Liver (tissue), 9 donors: ENCODE results near the gene CD59. TPM values are rescaled to one million over a fixed set of nuclear protein-coding genes. Genes with fewer than 3 reads are reported as not detected.
A peak's percentile ranks its signal among the peaks of the same experiment; 100 is the strongest.

Experiments used
- DNase-seq: peaks from one replicate; pipeline ENCODE4 v3.0.0-alpha.2; 2017; ENCODE audit warnings: low spot score
- H3K27ac ChIP-seq, 2 donors: one replicate each; pipeline ENCODE4 v1.7.0; 2013; ENCODE audit warnings: inconsistent platforms in 2 of 2, low read length in 2 of 2, control low read depth in 1 of 2, low read depth in 1 of 2, mild to moderate bottlenecking in 1 of 2
- H3K27me3 ChIP-seq, 4 donors: one replicate each; pipeline versions ENCODE4 v1.6.1 to v1.7.0; 2013; ENCODE audit warnings: low read length in 3 of 4, inconsistent platforms in 1 of 4, mild to moderate bottlenecking in 1 of 4, moderate library complexity in 1 of 4; ENCODE audit not compliant: control insufficient read depth in 4 of 4, insufficient read depth in 4 of 4
- H3K36me3 ChIP-seq, 4 donors: one replicate each; pipeline versions ENCODE4 v1.6.1 to v1.7.0; 2013; ENCODE audit warnings: low read length in 3 of 4, mild to moderate bottlenecking in 3 of 4, low read depth in 1 of 4, moderate library complexity in 1 of 4; ENCODE audit not compliant: control insufficient read depth in 4 of 4, insufficient read depth in 3 of 4
- H3K4me1 ChIP-seq, 4 donors: one replicate each; pipeline versions ENCODE4 v1.6.1 to v1.7.0; 2013; ENCODE audit warnings: low read length in 3 of 4, mild to moderate bottlenecking in 3 of 4, moderate library complexity in 1 of 4; ENCODE audit not compliant: control insufficient read depth in 4 of 4, insufficient read depth in 4 of 4
- H3K4me3 ChIP-seq, 3 donors: one replicate each; pipeline versions ENCODE4 v1.6.1 to v1.7.0; 2013; ENCODE audit warnings: low read length in 3 of 3, control low read depth in 1 of 3, low read depth in 1 of 3, mild to moderate bottlenecking in 1 of 3
- H3K9ac ChIP-seq, 2 donors: one replicate each; pipeline ENCODE4 v1.7.0; 2013; ENCODE audit warnings: low read length in 2 of 2, mild to moderate bottlenecking in 2 of 2, moderate library complexity in 2 of 2, control low read depth in 1 of 2, low read depth in 1 of 2
- H3K9me3 ChIP-seq, 4 donors: one replicate each; pipeline versions ENCODE4 v1.6.1 to v1.7.0; 2013; ENCODE audit warnings: low read length in 3 of 4; ENCODE audit not compliant: control insufficient read depth in 4 of 4
- EGR1 ChIP-seq, 2 donors: IDR thresholded peaks; 2 replicates each; pipeline ENCODE4 v1.6.1; 2016 to 2018; ENCODE audit warnings: antibody characterized with exemption in 2 of 2, low read depth in 2 of 2
- FOXA2 ChIP-seq: IDR thresholded peaks from 2 replicates; pipeline ENCODE4 v1.6.1; 2016; ENCODE audit warnings: antibody characterized with exemption
- HNF4A ChIP-seq, 2 donors: conservative IDR thresholded peaks; 2 replicates each; pipeline ENCODE4 v1.6.1; 2016; ENCODE audit warnings: antibody characterized with exemption in 2 of 2, mild to moderate bottlenecking in 2 of 2
- HNF4G ChIP-seq: IDR thresholded peaks from 2 replicates; pipeline ENCODE4 v1.6.1; 2016; ENCODE audit warnings: antibody characterized with exemption
- JUND ChIP-seq, 2 donors: IDR thresholded peaks; 2 replicates each; pipeline ENCODE4 v1.6.1; 2016; ENCODE audit warnings: antibody characterized with exemption in 2 of 2
- MAX ChIP-seq: IDR thresholded peaks from 2 replicates; pipeline ENCODE4 v1.6.1; 2016; ENCODE audit warnings: antibody characterized with exemption
- NR2F2 ChIP-seq: IDR thresholded peaks from 2 replicates; pipeline ENCODE4 v1.6.1; 2016; ENCODE audit warnings: antibody characterized with exemption
- RAD21 ChIP-seq, 2 donors: IDR thresholded peaks; 2 replicates each; pipeline ENCODE4 v1.6.1; 2016; ENCODE audit warnings: antibody characterized with exemption in 2 of 2, mild to moderate bottlenecking in 2 of 2
- RXRA ChIP-seq, 2 donors: IDR thresholded peaks; 2 replicates each; pipeline ENCODE4 v1.6.1; 2017 to 2018; ENCODE audit warnings: antibody characterized with exemption in 2 of 2, mild to moderate bottlenecking in 1 of 2
- TAF1 ChIP-seq: conservative IDR thresholded peaks from 2 replicates; pipeline ENCODE4 v1.6.1; 2016; ENCODE audit warnings: antibody characterized with exemption, mild to moderate bottlenecking
- YY1 ChIP-seq: IDR thresholded peaks from 2 replicates; pipeline ENCODE4 v1.6.1; 2016; ENCODE audit warnings: antibody characterized with exemption, mild to moderate bottlenecking
- WGBS: extraction: QIAGEN DNeasy Blood & Tissue Kit; methylation state at CpG from one replicate; pipeline ENCODE4 v1.1.7; 2013; 5-methylcytosine and 5-hydroxymethylcytosine counted together
- polyA plus RNA-seq, 2 donors: library from polyadenylated mRNA; stranded (reverse) in 1 of 2; unstranded in 1 of 2; fragments of 200-250 nt in 1 of 2; fragments of >200 nt in 1 of 2; fragmentation: Nextera tagmentation in 1 of 2; extraction: Ambion mirVana in 1 of 2; gene quantifications; one replicate each; pipeline versions ENCODE4 v1.2.1 to v1.2.3, GENCODE V29; 2013 to 2015
- total RNA-seq, 2 donors: library from RNA; depleted of rRNA; stranded (reverse); fragments of >200 nt; gene quantifications; one replicate each; pipeline ENCODE4 v1.2.3, GENCODE V29; 2014
- TF ChIP-seq, protein P1 (sequence below): fragments of 150-350 bp; IDR thresholded peaks from 2 replicates; pipeline ENCODE4 v1.5.1; 2017; ENCODE audit warnings: improper control_type of control experiment, low read depth, low read length; ENCODE audit not compliant: missing input control
- TF ChIP-seq, protein P2 (sequence below): IDR thresholded peaks from 2 replicates; pipeline ENCODE4 v1.6.1; 2016; ENCODE audit warnings: antibody characterized with exemption
- TF ChIP-seq, protein P3 (sequence below): IDR thresholded peaks from 2 replicates; pipeline ENCODE4 v1.6.1; 2016; ENCODE audit warnings: antibody characterized with exemption, mild to moderate bottlenecking
- donor health status: healthy.
- donor health status: healthy.
- donor health status: healthy.
- donor health status: healthy.
- donor health status: healthy.

CD59 gene
- total and polyA plus RNA-seq, 4 donors = 74.2 to 181 (median 130) TPM

DNA sequence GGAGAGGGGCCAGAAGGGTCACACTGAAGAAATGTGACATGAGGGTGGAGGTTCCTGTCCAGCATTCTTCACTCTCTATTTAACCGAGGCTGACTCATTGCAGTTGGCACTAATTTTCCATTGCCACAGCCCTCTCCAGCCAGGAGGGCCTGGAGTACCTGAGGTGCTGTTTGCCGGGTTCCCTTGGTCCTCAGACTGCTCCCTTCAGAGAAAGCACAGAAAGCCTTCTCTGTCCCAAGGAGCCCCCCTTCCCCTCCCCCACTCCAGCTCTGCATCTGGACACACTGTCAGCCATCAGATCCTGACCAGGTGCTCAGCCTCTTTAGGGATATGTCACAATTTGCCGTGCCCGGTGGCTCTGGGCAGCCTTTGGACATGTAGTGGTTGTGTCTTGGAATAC is 32.4 kb downstream of the CD59 start:
- Histone ChIP-seq H3K4me3 (no peak overlapping the region), H3K4me1 (peaks cover 9 to 21% (median 18%) of the 10 kb centered on the region in 4 donors), H3K27ac (peak overlapping the region; percentile 13 to 40), H3K27me3 (no peaks in the 10 kb centered on the region), H3K9ac (no peak overlapping the region), H3K36me3 (peaks cover 0 to 6% (median 1%) of the 10 kb centered on the region in 4 donors), H3K9me3 (no peaks in the 10 kb centered on the region)
- 75% methylated on average over 4 of the region's 4 CpGs for WGBS
- TF ChIP-seq JUND (IDR thresholded peaks at IDR 0.05) = peak in 1 of 2 donors; percentile 34
- TF ChIP-seq, protein P1, sequence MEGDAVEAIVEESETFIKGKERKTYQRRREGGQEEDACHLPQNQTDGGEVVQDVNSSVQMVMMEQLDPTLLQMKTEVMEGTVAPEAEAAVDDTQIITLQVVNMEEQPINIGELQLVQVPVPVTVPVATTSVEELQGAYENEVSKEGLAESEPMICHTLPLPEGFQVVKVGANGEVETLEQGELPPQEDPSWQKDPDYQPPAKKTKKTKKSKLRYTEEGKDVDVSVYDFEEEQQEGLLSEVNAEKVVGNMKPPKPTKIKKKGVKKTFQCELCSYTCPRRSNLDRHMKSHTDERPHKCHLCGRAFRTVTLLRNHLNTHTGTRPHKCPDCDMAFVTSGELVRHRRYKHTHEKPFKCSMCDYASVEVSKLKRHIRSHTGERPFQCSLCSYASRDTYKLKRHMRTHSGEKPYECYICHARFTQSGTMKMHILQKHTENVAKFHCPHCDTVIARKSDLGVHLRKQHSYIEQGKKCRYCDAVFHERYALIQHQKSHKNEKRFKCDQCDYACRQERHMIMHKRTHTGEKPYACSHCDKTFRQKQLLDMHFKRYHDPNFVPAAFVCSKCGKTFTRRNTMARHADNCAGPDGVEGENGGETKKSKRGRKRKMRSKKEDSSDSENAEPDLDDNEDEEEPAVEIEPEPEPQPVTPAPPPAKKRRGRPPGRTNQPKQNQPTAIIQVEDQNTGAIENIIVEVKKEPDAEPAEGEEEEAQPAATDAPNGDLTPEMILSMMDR = no peak
- peak; percentile 26 for DNase-seq

- 53% methylated on average over 5 of the region's 5 CpGs for WGBS
- Histone ChIP-seq H3K36me3 (peaks cover 0 to 6% (median 0%) of the 10 kb centered on the region in 4 donors), H3K9ac (no peak overlapping the region), H3K9me3 (no peaks in the 10 kb centered on the region), H3K27me3 (no peaks in the 10 kb centered on the region), H3K4me1 (peaks cover 9 to 21% (median 18%) of the 10 kb centered on the region in 4 donors), H3K4me3 (no peak overlapping the region), H3K27ac (peak overlapping the region; percentile 27 to 39)
- peak; percentile 28 for TF ChIP-seq MAX
- TF ChIP-seq, protein P2, sequence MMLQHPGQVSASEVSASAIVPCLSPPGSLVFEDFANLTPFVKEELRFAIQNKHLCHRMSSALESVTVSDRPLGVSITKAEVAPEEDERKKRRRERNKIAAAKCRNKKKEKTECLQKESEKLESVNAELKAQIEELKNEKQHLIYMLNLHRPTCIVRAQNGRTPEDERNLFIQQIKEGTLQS = no peak
- TF ChIP-seq EGR1 (IDR thresholded peaks at IDR 0.05; ENCODE audit: low read depth in 2 of 2) = no peak
- no peak for TF ChIP-seq TAF1
- TF ChIP-seq YY1 = peak; percentile 23
- TF ChIP-seq, protein P3, sequence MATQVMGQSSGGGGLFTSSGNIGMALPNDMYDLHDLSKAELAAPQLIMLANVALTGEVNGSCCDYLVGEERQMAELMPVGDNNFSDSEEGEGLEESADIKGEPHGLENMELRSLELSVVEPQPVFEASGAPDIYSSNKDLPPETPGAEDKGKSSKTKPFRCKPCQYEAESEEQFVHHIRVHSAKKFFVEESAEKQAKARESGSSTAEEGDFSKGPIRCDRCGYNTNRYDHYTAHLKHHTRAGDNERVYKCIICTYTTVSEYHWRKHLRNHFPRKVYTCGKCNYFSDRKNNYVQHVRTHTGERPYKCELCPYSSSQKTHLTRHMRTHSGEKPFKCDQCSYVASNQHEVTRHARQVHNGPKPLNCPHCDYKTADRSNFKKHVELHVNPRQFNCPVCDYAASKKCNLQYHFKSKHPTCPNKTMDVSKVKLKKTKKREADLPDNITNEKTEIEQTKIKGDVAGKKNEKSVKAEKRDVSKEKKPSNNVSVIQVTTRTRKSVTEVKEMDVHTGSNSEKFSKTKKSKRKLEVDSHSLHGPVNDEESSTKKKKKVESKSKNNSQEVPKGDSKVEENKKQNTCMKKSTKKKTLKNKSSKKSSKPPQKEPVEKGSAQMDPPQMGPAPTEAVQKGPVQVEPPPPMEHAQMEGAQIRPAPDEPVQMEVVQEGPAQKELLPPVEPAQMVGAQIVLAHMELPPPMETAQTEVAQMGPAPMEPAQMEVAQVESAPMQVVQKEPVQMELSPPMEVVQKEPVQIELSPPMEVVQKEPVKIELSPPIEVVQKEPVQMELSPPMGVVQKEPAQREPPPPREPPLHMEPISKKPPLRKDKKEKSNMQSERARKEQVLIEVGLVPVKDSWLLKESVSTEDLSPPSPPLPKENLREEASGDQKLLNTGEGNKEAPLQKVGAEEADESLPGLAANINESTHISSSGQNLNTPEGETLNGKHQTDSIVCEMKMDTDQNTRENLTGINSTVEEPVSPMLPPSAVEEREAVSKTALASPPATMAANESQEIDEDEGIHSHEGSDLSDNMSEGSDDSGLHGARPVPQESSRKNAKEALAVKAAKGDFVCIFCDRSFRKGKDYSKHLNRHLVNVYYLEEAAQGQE = no peak
- TF ChIP-seq JUND (IDR thresholded peaks at IDR 0.05) = peak in 1 of 2 donors; percentile 50
- no peak for TF ChIP-seq FOXA2
- peak; percentile 61 to 78 for TF ChIP-seq HNF4A (conservative IDR thresholded peaks at IDR 0.05)
- peak; percentile 25 for TF ChIP-seq NR2F2
- TF ChIP-seq RXRA (IDR thresholded peaks at IDR 0.05) = peak in 1 of 2 donors; percentile 38
- TF ChIP-seq HNF4G = no peak
- no peak for TF ChIP-seq RAD21 (IDR thresholded peaks at IDR 0.05)
- peak; percentile 31 for DNase-seq
Measured at GRCh38 chr11:33703234-33703633, 33.0 kb downstream of the CD59 start.
